Natural killer cell (primary cell): ENCODE results near the gene NOTUM. TPM values are rescaled to one million over a fixed set of nuclear protein-coding genes. Genes with fewer than 3 reads are reported as not detected.

ENCODE experiments used
- ATAC-seq, 3 donors: fragments of 150-1000 bp in 2 of 3; fragments of 200-7000 bp in 1 of 3; cut with Tn5 transposase; 1 replicate in 1 of 3; 2 replicates in 2 of 3; pipeline ENCODE4 v1.10.0; 2021; ENCODE audit warnings: mild to moderate bottlenecking in 2 of 3, moderate library complexity in 2 of 3
- DNase-seq, 2 donors: peaks; one replicate each; pipeline versions ENCODE4 v3.0.0 to v3.0.0-alpha.2; 2013 to 2021; ENCODE audit warnings: mixed read lengths in 1 of 2
- H3K27ac ChIP-seq: one replicate; pipeline ENCODE4 v1.5.1; 2013; ENCODE audit warnings: mild to moderate bottlenecking, low read length
- H3K27me3 ChIP-seq: one replicate; pipeline ENCODE4 v1.6.1; 2013; ENCODE audit warnings: low read length; ENCODE audit not compliant: control insufficient read depth, insufficient read depth
- H3K36me3 ChIP-seq: one replicate; pipeline ENCODE4 v1.6.1; 2013; ENCODE audit warnings: low read length; ENCODE audit not compliant: control insufficient read depth, insufficient read depth
- H3K4me1 ChIP-seq: one replicate; pipeline ENCODE4 v1.6.1; 2013; ENCODE audit warnings: low read length; ENCODE audit not compliant: control insufficient read depth, insufficient read depth
- H3K4me3 ChIP-seq: one replicate; pipeline ENCODE4 v1.5.1; 2013; ENCODE audit warnings: low read length
- H3K9me3 ChIP-seq: one replicate; pipeline ENCODE4 v1.6.1; 2013; ENCODE audit warnings: low read length; ENCODE audit not compliant: control insufficient read depth, insufficient read depth
- H3K27ac Mint-ChIP-seq, 2 donors: one replicate each; pipeline ENCODE4 v1.8.0; 2022; ENCODE audit warnings: mild to moderate bottlenecking in 2 of 2, mixed read lengths in 2 of 2, moderate library complexity in 1 of 2
- H3K27me3 Mint-ChIP-seq, 2 donors: one replicate each; pipeline ENCODE4 v1.8.0; 2022; ENCODE audit warnings: low read depth in 2 of 2, mixed read lengths in 2 of 2
- H3K36me3 Mint-ChIP-seq: one replicate; pipeline ENCODE4 v1.8.0; 2022; ENCODE audit warnings: mixed read lengths
- H3K4me1 Mint-ChIP-seq, 2 donors: one replicate each; pipeline ENCODE4 v1.8.0; 2022; ENCODE audit warnings: mixed read lengths in 2 of 2
- H3K4me3 Mint-ChIP-seq: one replicate; pipeline ENCODE4 v1.8.0; 2022; ENCODE audit warnings: mild to moderate bottlenecking, moderate library complexity, mixed read lengths
- H3K9me3 Mint-ChIP-seq, 2 donors: one replicate each; pipeline ENCODE4 v1.8.0; 2022; ENCODE audit warnings: mixed read lengths in 2 of 2
- WGBS: methylation state at CpG from one replicate; pipeline ENCODE4 v1.1.7; 2013; ENCODE audit warnings: missing lambda C conversion rate; ENCODE audit not compliant: insufficient coverage; 5-methylcytosine and 5-hydroxymethylcytosine counted together
- intact Hi-C: fragments of 100-400 bp; cut with micrococcal nuclease; formaldehyde crosslinking; loops from one replicate; pipeline ENCODE4 v1.14.2; 2022
- total RNA-seq, 4 donors: library from RNA; stranded (reverse); fragments of 120-200 nt in 1 of 4; gene quantifications; one replicate each; pipeline versions ENCODE4 v1.2.3 to v1.2.4, GENCODE V29; 2013 to 2022
- TF ChIP-seq, protein P1 (sequence below): fragments of 200-600 bp; IDR thresholded peaks from one replicate; pipeline ENCODE4 v1.8.0; 2022; ENCODE audit warnings: antibody characterized with exemption

NOTUM gene
- total RNA-seq, 3 donors from 2014 or later (not counting 1 experiment from before 2014, with no cell fraction given), result not detected

DNA sequence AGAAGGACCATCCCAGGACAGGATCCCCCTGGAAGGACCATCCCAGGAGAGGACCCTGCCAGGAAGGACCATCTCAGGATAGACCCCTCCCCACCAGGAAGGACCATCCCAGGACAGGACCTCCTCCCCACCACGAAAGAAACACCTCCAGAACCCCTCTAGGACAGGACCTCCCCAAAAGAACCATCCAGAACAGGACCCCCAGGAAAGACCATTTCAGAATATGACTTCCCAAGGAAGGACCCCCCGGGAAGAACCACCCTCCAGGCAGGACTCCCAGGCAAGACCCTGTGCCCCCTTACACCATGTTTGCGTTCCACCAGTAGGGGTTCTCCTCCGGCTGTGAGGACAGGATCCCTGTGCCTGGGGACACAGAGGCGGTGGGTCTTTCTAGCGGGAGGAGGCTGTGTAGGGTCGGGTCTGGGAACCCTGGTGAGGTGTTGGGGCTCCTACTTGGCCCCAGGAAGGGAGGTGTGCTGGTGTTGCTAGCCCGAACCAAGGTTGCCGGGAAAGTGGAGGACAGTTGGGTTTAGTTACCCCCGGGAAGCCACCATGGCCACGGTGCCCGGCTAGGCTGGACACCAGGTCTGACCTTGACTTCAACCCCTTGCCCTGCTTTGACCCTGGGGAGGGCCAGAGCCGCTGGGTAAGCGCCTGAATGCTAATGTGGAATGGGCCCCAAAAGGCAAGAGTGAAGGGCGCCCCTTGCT lies 2.2 kb downstream of the NOTUM start:
- Mint-ChIP-seq H3K4me1 (no peaks in the 10 kb centered on the region), H3K9me3 (no peaks in the 10 kb centered on the region), H3K27me3 (peaks cover 12 to 20% of the 10 kb centered on the region in 2 donors), H3K4me3 (peak overlapping the region; percentile 68), H3K27ac (no peak overlapping the region), H3K36me3 (no peaks in the 10 kb centered on the region)
- no peak overlapping the region for H3K4me3 ChIP-seq
- DNase-seq (no peak), ATAC-seq (no peak)
- peaks cover 22% of the 10 kb centered on the region for H3K27me3 ChIP-seq
- no peaks in the 10 kb centered on the region for H3K9me3 ChIP-seq
- TF ChIP-seq, protein P1, sequence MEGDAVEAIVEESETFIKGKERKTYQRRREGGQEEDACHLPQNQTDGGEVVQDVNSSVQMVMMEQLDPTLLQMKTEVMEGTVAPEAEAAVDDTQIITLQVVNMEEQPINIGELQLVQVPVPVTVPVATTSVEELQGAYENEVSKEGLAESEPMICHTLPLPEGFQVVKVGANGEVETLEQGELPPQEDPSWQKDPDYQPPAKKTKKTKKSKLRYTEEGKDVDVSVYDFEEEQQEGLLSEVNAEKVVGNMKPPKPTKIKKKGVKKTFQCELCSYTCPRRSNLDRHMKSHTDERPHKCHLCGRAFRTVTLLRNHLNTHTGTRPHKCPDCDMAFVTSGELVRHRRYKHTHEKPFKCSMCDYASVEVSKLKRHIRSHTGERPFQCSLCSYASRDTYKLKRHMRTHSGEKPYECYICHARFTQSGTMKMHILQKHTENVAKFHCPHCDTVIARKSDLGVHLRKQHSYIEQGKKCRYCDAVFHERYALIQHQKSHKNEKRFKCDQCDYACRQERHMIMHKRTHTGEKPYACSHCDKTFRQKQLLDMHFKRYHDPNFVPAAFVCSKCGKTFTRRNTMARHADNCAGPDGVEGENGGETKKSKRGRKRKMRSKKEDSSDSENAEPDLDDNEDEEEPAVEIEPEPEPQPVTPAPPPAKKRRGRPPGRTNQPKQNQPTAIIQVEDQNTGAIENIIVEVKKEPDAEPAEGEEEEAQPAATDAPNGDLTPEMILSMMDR, result no peak
- no peak overlapping the region for H3K27ac ChIP-seq
- intact Hi-C loops, result loop anchor here (1.0 kb wide), 1 partner anchor 196 kb away; no protein-coding TSS in a partner anchor
- no peaks in the 10 kb centered on the region for H3K36me3 ChIP-seq
- H3K4me1 ChIP-seq, result peaks cover 24% of the 10 kb centered on the region
- 69% methylated on average over 15 of the region's 15 CpGs for WGBS

DNA sequence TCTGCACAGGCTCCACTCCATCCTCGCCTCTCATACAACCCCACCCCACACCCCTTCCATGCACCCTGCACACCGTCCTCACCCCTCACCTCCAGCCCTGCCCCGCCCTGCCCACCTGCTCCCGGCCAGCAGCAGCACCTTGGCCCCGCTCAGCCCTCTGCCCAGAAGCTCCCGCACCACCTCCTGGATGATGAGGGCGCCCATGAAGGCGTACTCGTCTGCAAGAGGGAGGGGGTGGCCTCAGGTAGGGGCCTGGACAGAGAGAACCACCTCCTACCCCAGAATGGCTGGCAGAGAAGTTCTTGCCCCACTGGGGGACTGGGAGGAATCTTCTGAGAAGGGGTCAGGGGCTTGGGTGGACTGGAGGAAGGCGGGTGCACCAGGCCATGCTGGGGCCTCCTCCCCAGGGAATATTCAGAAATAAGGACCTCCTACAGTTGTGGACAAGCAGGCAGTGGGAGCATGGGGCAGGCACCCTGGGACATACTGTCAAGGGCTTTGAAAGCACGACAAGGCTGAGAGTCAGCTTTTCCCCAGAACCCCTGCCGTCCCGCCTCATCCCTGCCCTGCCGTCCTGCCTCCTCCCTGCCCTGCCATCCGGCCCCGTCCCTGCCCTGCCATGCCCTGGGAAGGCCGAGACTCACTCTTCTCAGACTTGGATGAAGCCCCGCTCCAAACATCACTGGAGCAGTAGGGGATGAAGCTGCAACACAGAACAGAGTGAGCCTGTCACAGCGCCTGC lies 3.1 kb downstream of the NOTUM start:
- WGBS, result 90% methylated on average over 16 of the region's 19 CpGs
- H3K27ac Mint-ChIP-seq, result no peak overlapping the region
- no peaks in the 10 kb centered on the region for H3K9me3 ChIP-seq
- no peak for DNase-seq
- H3K4me3 Mint-ChIP-seq, result peak overlapping the region; percentile 68
- peaks cover 15% of the 10 kb centered on the region for H3K4me1 ChIP-seq
- H3K4me1 Mint-ChIP-seq, result no peaks in the 10 kb centered on the region
- no peak for ATAC-seq
- intact Hi-C loops, result no loop called here
- TF ChIP-seq, protein P1, result no peak
- H3K27me3 ChIP-seq, result peaks cover 20% of the 10 kb centered on the region
- no peaks in the 10 kb centered on the region for H3K36me3 Mint-ChIP-seq
- H3K4me3 ChIP-seq, result no peak overlapping the region
- H3K9me3 Mint-ChIP-seq, result no peaks in the 10 kb centered on the region
- no peak overlapping the region for H3K27ac ChIP-seq
- H3K27me3 Mint-ChIP-seq, result peaks cover 10 to 12% of the 10 kb centered on the region in 2 donors
- no peaks in the 10 kb centered on the region for H3K36me3 ChIP-seq

DNA sequence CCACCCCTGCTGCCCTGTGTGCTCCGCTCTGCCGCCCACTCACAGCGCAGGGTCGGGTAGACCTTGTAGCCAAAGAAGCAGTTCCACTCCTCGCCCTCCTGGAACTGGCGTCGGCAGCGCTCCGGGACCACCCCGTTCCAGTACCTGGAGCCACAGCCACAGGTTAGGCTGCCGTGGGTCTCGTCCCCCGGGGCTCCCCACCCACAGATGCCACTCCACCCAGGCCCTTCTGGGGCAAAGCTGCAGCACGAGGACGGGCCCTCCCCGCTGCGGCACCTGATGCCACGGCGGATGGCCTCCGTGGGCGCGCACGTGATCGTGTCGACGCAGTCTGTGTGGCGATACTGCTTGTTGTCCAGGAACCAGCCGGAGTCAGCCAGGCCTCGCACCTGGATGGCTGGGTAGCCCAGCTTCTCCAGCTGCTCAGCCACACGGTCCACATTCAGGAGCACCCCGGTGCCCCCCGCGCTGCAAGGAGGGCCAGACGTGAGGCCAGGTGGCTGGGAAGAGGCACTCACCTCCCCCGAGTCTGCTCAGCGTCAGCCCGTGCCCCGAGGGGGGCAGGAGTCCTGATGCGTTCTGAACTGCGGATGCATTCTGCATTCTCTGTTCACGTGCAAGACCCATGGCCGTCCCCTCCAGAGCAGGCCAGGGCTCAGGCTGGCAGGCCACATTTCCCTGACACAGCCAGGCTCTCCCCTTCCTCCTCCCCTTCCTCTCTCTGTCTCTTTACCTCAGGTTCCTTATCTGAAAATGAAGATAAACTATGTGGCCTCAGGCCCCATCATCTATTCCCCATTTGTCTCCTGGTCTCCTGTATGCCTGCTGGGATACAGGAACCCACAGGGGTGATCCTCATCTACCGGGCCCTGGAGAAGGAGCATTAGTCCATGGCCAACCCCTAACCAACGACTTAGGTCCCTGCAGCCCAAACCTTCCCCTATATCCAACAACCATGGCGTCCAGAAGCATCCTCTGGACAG lies 4.1 kb downstream of the NOTUM start:
- no peaks in the 10 kb centered on the region for H3K36me3 ChIP-seq
- H3K4me1 ChIP-seq, result peaks cover 15% of the 10 kb centered on the region
- H3K9me3 ChIP-seq, result no peaks in the 10 kb centered on the region
- Mint-ChIP-seq H3K4me3 (no peak overlapping the region), H3K36me3 (no peaks in the 10 kb centered on the region), H3K9me3 (no peaks in the 10 kb centered on the region), H3K27ac (no peak overlapping the region), H3K27me3 (peaks cover 6 to 10% of the 10 kb centered on the region in 2 donors), H3K4me1 (no peaks in the 10 kb centered on the region)
- no peak overlapping the region for H3K27ac ChIP-seq
- TF ChIP-seq, protein P1, result no peak
- no peak for DNase-seq
- peaks cover 10% of the 10 kb centered on the region for H3K27me3 ChIP-seq
- ATAC-seq, result no peak
- 89% methylated on average over 45 of the region's 45 CpGs for WGBS
- intact Hi-C loops, result no loop called here
- H3K4me3 ChIP-seq, result no peak overlapping the region
